Adrenal gland (tissue), 12 donors: ENCODE data around the gene XPA. TPM values are rescaled to one million over a fixed set of nuclear protein-coding genes. Genes with fewer than 3 reads are reported as not detected.

Experiments
- DNase-seq, 7 donors: peaks; one replicate each; pipeline ENCODE4 v3.0.0-alpha.2; 2019 to 2020
- H3K27ac ChIP-seq, 5 donors: fragments of 200-600 bp; sonication (generic) in 4 of 5; 1 replicate in 3 of 5; 2 replicates in 2 of 5; pipeline versions ENCODE4 v1.5.1 to v1.8.0; 2016 to 2020; ENCODE audit warnings: mild to moderate bottlenecking in 1 of 5
- H3K27me3 ChIP-seq: fragments of 200-600 bp; 2 replicates; pipeline ENCODE4 v1.8.0; 2021
- H3K36me3 ChIP-seq, 2 donors: fragments of 200-600 bp; replicated peaks in 1 of 2; 1 replicate in 1 of 2; 2 replicates in 1 of 2; pipeline versions ENCODE4 v1.5.1 to v1.8.0; 2018 to 2022
- H3K4me1 ChIP-seq, 2 donors: fragments of 200-600 bp; replicated peaks in 1 of 2; 1 replicate in 1 of 2; 2 replicates in 1 of 2; pipeline versions ENCODE4 v1.5.1 to v1.8.0; 2018 to 2021
- H3K4me3 ChIP-seq, 4 donors: fragments of 200-600 bp; sonication (generic) in 3 of 4; one replicate each; pipeline ENCODE4 v1.5.1; 2016 to 2018
- H3K9me3 ChIP-seq, 3 donors: fragments of 200-600 bp; sonication (generic) in 1 of 3; replicated peaks in 1 of 3; 1 replicate in 2 of 3; 2 replicates in 1 of 3; pipeline versions ENCODE4 v1.5.1 to v1.8.0; 2016 to 2021
- POLR2A ChIP-seq, 2 donors: fragments of 450-650 bp; IDR thresholded peaks; one replicate each; pipeline ENCODE4 v1.6.1; 2017; ENCODE audit warnings: antibody characterized with exemption in 2 of 2, mild to moderate bottlenecking in 2 of 2, moderate library complexity in 1 of 2
- WGBS, 4 donors: extraction: QIAGEN DNeasy Blood & Tissue Kit in 2 of 4; methylation state at CpG; one replicate each; pipeline versions ENCODE4 v1.1.5 to v1.1.7; 2013 to 2017; 5-methylcytosine and 5-hydroxymethylcytosine counted together
- intact Hi-C, 2 donors: fragments of 100-400 bp; cut with DNase I; formaldehyde crosslinking; loops; one replicate each; pipeline versions ENCODE4 v1.14.1 to v1.15.0; 2022 to 2023
- polyA plus RNA-seq, 3 donors: library from polyadenylated mRNA; stranded (reverse); fragments of 200-250 nt in 2 of 3; fragments of 350-450 nt in 1 of 3; fragmentation: Illumina TruSeq in 1 of 3; extraction: RNeasy Lipid Tissue Mini Kit (QIAGEN cat#74804) in 1 of 3; gene quantifications; one replicate each; pipeline ENCODE4 v1.2.3, GENCODE V29; 2013 to 2014
- total RNA-seq, 9 donors: library from RNA; depleted of rRNA in 4 of 9; stranded (reverse); fragments of >200 nt in 4 of 9; fragments of 120-200 nt in 1 of 9; fragmentation: NEBNext Ultra II Directional in 1 of 9; extraction: Animal tissue kit (Norgen Biotek cat#: 25700) in 1 of 9; gene quantifications; one replicate each; pipeline versions ENCODE4 v1.1.0 to v1.2.4, GENCODE V29; 2013 to 2023
- TF ChIP-seq, protein P1 (sequence below), 6 experiments: fragments of 450-650 bp in 4 of 6; fragments of 200-600 bp in 2 of 6; sonication (generic) in 1 of 6; IDR thresholded peaks; 1 replicate in 5 of 6; 2 replicates in 1 of 6; pipeline versions ENCODE4 v1.5.1 to v1.8.0; 2016 to 2021; ENCODE audit warnings: antibody characterized with exemption in 6 of 6, mild to moderate bottlenecking in 2 of 6, moderate library complexity in 1 of 6
- donor health status: healthy with polysubstance abuse.
- donor health status: Bipolar disorder and iron deficiency.
- donor health status: DM: yes; HTN: yes; CAD: no.
- donor health status: DM: no; HTN: no; CAD: no.
- donor health status: DM: no; HTN: no; CAD: no.
- donor health status: DM: yes; HTN: yes; CAD: no.

Gene XPA
- total and polyA plus RNA-seq, 12 donors = 7.5 to 21.0 (median 15.5) TPM

DNA sequence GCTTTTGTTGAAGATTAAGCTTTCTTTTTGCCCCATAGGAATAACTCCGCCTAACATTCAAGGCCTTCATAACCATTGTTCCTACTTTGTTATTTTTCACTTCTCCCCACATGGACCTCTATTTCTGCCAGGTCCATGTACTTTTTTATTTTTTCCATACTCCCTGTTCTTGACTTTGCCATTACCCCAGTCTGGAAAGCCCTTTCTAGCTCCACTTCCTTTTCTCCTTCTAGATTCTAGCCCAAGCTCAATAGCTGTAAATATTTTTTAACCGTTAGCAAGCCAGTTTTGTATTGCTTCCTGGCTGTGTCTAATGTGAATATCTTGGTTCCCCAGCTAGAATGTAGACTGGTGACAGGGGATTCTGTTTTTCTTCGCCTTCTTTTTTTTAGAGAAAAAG is 37.4 kb downstream of the XPA start:
- Histone ChIP-seq H3K9me3 (no peaks in the 10 kb centered on the region), H3K36me3 (peaks cover 0 to 72% of the 10 kb centered on the region in 2 donors), H3K27ac (no peak overlapping the region), H3K4me1 (no peaks in the 10 kb centered on the region), H3K4me3 (no peak overlapping the region), H3K27me3 (no peaks in the 10 kb centered on the region)
- intact Hi-C loops = no loop called here
- 91 to 95% (median 93%) methylated on average over 3 of the region's 3 CpGs for WGBS, 4 donors
- TF ChIP-seq, protein P1, sequence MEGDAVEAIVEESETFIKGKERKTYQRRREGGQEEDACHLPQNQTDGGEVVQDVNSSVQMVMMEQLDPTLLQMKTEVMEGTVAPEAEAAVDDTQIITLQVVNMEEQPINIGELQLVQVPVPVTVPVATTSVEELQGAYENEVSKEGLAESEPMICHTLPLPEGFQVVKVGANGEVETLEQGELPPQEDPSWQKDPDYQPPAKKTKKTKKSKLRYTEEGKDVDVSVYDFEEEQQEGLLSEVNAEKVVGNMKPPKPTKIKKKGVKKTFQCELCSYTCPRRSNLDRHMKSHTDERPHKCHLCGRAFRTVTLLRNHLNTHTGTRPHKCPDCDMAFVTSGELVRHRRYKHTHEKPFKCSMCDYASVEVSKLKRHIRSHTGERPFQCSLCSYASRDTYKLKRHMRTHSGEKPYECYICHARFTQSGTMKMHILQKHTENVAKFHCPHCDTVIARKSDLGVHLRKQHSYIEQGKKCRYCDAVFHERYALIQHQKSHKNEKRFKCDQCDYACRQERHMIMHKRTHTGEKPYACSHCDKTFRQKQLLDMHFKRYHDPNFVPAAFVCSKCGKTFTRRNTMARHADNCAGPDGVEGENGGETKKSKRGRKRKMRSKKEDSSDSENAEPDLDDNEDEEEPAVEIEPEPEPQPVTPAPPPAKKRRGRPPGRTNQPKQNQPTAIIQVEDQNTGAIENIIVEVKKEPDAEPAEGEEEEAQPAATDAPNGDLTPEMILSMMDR (IDR thresholded peaks at IDR 0.05) = no peak
- no peak for TF ChIP-seq POLR2A (IDR thresholded peaks at IDR 0.05)
- no peak for DNase-seq

DNA sequence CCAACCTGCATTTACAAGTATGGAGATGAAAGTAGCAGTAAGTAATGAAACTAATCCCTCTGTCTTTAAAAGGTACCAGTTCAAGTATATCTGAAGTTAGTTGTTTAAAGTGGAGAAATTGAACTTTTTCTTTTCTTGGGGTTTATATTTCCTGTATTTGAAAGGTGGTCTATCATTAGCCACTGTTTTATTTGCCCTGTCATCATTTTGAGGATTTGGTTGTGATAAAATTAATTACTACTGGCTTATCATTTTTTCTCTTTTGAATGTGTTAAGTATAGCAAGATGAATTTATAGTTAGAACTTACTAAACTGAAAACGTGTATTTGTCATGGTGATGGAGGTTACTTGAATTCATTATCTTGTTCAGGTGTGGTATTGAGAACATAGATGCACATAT is 38.4 kb downstream of the XPA start:
- DNase-seq = no peak
- Histone ChIP-seq H3K36me3 (peaks cover 0 to 71% of the 10 kb centered on the region in 2 donors), H3K27me3 (no peaks in the 10 kb centered on the region), H3K27ac (no peak overlapping the region), H3K9me3 (no peaks in the 10 kb centered on the region), H3K4me1 (no peaks in the 10 kb centered on the region), H3K4me3 (no peak overlapping the region)
- 57 to 89% (median 83%) methylated on average over 1 of the region's 1 CpG for WGBS, 4 donors
- TF ChIP-seq, protein P1 (IDR thresholded peaks at IDR 0.05) = no peak
- TF ChIP-seq POLR2A (IDR thresholded peaks at IDR 0.05) = no peak
- intact Hi-C loops = no loop called here

DNA sequence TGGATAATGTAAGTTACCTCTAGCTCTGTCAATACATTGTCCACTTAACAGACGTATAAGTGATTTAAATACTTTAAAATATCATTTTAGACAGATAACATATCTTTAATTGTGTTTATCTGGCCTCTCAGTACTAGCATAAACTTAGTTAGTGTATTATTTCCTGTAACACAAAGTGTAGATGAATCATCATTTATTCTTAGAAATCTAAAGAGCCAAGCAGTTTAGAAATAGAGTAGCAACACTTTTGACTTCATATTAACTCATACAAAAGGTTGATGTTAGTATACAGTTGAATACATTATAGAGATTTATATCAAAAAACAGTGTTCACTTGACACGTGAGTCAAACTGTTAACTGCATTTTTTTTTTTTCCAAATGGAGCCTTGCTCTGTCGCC is 45.5 kb downstream of the XPA start:
- intact Hi-C loops = no loop called here
- Histone ChIP-seq H3K4me3 (no peak overlapping the region), H3K27ac (no peak overlapping the region), H3K9me3 (no peaks in the 10 kb centered on the region), H3K27me3 (no peaks in the 10 kb centered on the region), H3K36me3 (peaks cover 0 to 59% of the 10 kb centered on the region in 2 donors), H3K4me1 (peaks cover 0 to 4% of the 10 kb centered on the region in 2 donors)
- DNase-seq = no peak
- TF ChIP-seq, protein P1 (IDR thresholded peaks at IDR 0.05) = no peak
- no peak for TF ChIP-seq POLR2A (IDR thresholded peaks at IDR 0.05)
- WGBS, 4 donors = 69 to 81% (median 79%) methylated on average over 3 of the region's 3 CpGs

DNA sequence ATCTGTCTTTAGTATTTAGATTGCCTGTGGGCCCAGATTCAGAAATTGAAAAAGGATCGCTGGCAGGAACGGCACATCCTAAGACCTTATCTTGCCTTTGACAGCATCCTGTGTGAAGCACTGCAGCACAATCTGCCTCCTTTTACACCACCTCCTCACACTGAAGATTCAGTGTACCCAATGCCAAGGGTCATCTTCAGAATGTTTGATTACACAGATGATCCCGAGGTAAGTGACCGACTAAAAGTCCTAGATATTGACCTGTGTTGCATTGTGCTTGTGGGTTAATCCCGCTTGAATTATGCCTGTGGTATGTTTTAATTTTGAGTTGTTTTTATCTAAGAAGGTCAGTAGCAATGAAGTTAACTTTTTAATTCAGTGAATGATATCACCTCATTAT is 49.1 kb downstream of the XPA start:
- Histone ChIP-seq H3K4me1 (peaks cover 0 to 4% of the 10 kb centered on the region in 2 donors), H3K27me3 (no peaks in the 10 kb centered on the region), H3K9me3 (no peaks in the 10 kb centered on the region), H3K36me3 (peaks cover 0 to 47% of the 10 kb centered on the region in 2 donors), H3K27ac (no peak overlapping the region), H3K4me3 (no peak overlapping the region)
- WGBS, 4 donors = 90 to 97% (median 94%) methylated on average over 5 of the region's 5 CpGs
- no peak for DNase-seq
- intact Hi-C loops = no loop called here
- no peak for TF ChIP-seq POLR2A (IDR thresholded peaks at IDR 0.05)

DNA sequence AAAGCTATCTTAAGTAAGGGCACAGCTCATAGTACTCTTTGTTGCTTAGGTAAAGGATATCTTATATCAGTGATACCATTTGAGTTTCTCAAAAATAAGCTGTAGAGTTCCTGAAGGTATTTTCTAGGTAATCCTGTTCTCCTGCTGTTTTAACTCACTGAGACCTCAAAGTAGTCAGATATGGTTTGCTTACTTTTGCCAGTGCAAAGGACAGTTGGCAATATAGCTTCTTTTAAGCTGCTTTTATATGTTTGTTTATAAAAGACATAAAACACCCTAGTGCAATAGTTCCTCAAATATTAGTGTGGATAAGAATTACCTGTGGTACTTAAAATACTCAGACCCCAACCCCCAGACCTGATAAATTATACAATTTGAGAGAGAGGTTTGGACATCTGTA is 51.4 kb downstream of the XPA start:
- no peak overlapping the region for H3K4me3 ChIP-seq
- intact Hi-C loops = no loop called here
- no peaks in the 10 kb centered on the region for H3K9me3 ChIP-seq
- no peak overlapping the region for H3K27ac ChIP-seq
- H3K27me3 ChIP-seq = no peaks in the 10 kb centered on the region
- DNase-seq = no peak
- H3K36me3 ChIP-seq = peaks cover 0 to 61% of the 10 kb centered on the region in 2 donors
- no peaks in the 10 kb centered on the region for H3K4me1 ChIP-seq
- TF ChIP-seq, protein P1 (IDR thresholded peaks at IDR 0.05) = no peak
- no peak for TF ChIP-seq POLR2A (IDR thresholded peaks at IDR 0.05)
